Posterior vena cava (tissue), 2 donors: Measurements from ENCODE around the gene NHERF1. TPM values are rescaled to one million over a fixed set of nuclear protein-coding genes. Genes with fewer than 3 reads are reported as not detected.

Experiments used
- DNase-seq: peaks from one replicate; pipeline ENCODE4 v3.0.0-alpha.2; 2020; ENCODE audit warnings: low spot score
- intact Hi-C, 2 donors: fragments of 100-400 bp; cut with DNase I; formaldehyde crosslinking; loops; one replicate each; pipeline versions ENCODE4 v1.14.1 to v1.14.2; 2022 to 2023
- total RNA-seq, 2 donors: library from RNA; stranded (reverse); fragmentation: NEBNext Ultra II Directional; extraction: Animal tissue kit (Norgen Biotek cat#: 25700); gene quantifications; one replicate each; pipeline ENCODE4 v1.2.1, GENCODE V29; 2021
- donor health status: DM: yes; HTN: yes; CAD: no.
- donor health status: DM: yes; HTN: yes; CAD: no.

Gene NHERF1
- total RNA-seq, 2 donors from 2014 or later, result 7.0 to 11.5 TPM

GRCh38 chr17:74744714-74745547, 3.5 kb upstream of the NHERF1 start:
- intact Hi-C loops, result loop anchor here in 1 of 2 donors (5.0 kb wide), 1 partner anchor 117 kb away; no protein-coding TSS in a partner anchor

GRCh38 chr17:74745548-74746177, 2.8 kb upstream of the NHERF1 start:
- DNase-seq, result no peak
- intact Hi-C loops, result no loop called here

More at GRCh38 chr17:74744714-74745547, 3.5 kb upstream of the NHERF1 start:
- peak; percentile 94 for DNase-seq

GRCh38 chr17:74746376-74746775, 2.1 kb upstream of the NHERF1 start:
- intact Hi-C loops, result no loop called here
- DNase-seq, result no peak

- DNase-seq, result no peak
- intact Hi-C loops, result loop anchor here in 1 of 2 donors (1.0 kb wide), 1 partner anchor 116 kb away; no protein-coding TSS in a partner anchor
Measured at GRCh38 chr17:74746922-74747321, 1.5 kb upstream of the NHERF1 start.

GRCh38 chr17:74748279-74748528, 224 bp upstream of the NHERF1 start:
- intact Hi-C loops, result no loop called here
- DNase-seq, result no peak

- no peak for DNase-seq
- intact Hi-C loops, result no loop called here
Measured at GRCh38 chr17:74749279-74750038, 1.0 kb downstream of the NHERF1 start.

GRCh38 chr17:74750039-74750326, 1.6 kb downstream of the NHERF1 start:
- intact Hi-C loops, result no loop called here
- no peak for DNase-seq

- intact Hi-C loops, result no loop called here
Measured at GRCh38 chr17:74750327-74751069, 2.1 kb downstream of the NHERF1 start.

GRCh38 chr17:74752415-74752814, 4.0 kb downstream of the NHERF1 start:
- no peak for DNase-seq
- intact Hi-C loops, result no loop called here

More at GRCh38 chr17:74750327-74751069, 2.1 kb downstream of the NHERF1 start:
- no peak for DNase-seq

GRCh38 chr17:74752822-74753401, 4.5 kb downstream of the NHERF1 start:
- no peak for DNase-seq
- intact Hi-C loops, result no loop called here

- no peak for DNase-seq
- intact Hi-C loops, result no loop called here
Measured at GRCh38 chr17:74754832-74755231, 6.4 kb downstream of the NHERF1 start.

GRCh38 chr17:74755533-74755932, 7.1 kb downstream of the NHERF1 start:
- intact Hi-C loops, result no loop called here
- DNase-seq, result no peak

- no peak for DNase-seq
- intact Hi-C loops, result no loop called here
Measured at GRCh38 chr17:74756891-74757290, 8.5 kb downstream of the NHERF1 start.

- DNase-seq, result no peak
- intact Hi-C loops, result no loop called here
Measured at GRCh38 chr17:74757502-74757901, 9.1 kb downstream of the NHERF1 start.

- DNase-seq, result no peak
Measured at GRCh38 chr17:74757931-74758847, 9.8 kb downstream of the NHERF1 start.

GRCh38 chr17:74758848-74759168, 10.4 kb downstream of the NHERF1 start:
- intact Hi-C loops, result no loop called here
- no peak for DNase-seq

More at GRCh38 chr17:74757931-74758847, 9.8 kb downstream of the NHERF1 start:
- intact Hi-C loops, result no loop called here

- no peak for DNase-seq
- intact Hi-C loops, result no loop called here
Measured at GRCh38 chr17:74759243-74759801, 10.9 kb downstream of the NHERF1 start.

GRCh38 chr17:74759941-74760340, 11.5 kb downstream of the NHERF1 start:
- intact Hi-C loops, result no loop called here
- no peak for DNase-seq
